AG04450 (cell line): ENCODE measurements around the gene DOC2B. TPM values are rescaled to one million over a fixed set of nuclear protein-coding genes. Genes with fewer than 3 reads are reported as not detected.

Experiments used
- CTCF ChIA-PET: fragments of 300-600, 350-600 bp; formaldehyde crosslinking; extraction: SDS; loops from one replicate; lab custom pipeline; 2022; ENCODE audit warnings: antibody characterized with exemption, inconsistent platforms; lab: Charles Lee
- POLR2A ChIA-PET: fragments of 350-600 bp; formaldehyde crosslinking; extraction: SDS; loops from one replicate; lab custom pipeline; 2021; ENCODE audit warnings: antibody characterized with exemption, inconsistent platforms; lab: Yijun Ruan, JAX
- DNase-seq: peaks from one replicate; pipeline ENCODE4 v3.0.0-alpha.2; 2011; ENCODE audit warnings: low read depth, low spot score
- H3K27ac ChIP-seq: one replicate; pipeline ENCODE4 v1.5.1; 2012; ENCODE audit warnings: low read depth, low read length, control low read depth
- H3K27me3 ChIP-seq: one replicate; pipeline ENCODE4 v1.6.0; 2012; ENCODE audit warnings: low read length; ENCODE audit not compliant: control insufficient read depth, insufficient read depth
- H3K4me3 ChIP-seq: 2 replicates; pipeline ENCODE4 v1.5.1; 2011; ENCODE audit warnings: mild to moderate bottlenecking, low read depth, low read length, control low read depth
- H3K9me3 ChIP-seq: 2 replicates; pipeline ENCODE4 v1.5.1; 2012; ENCODE audit warnings: low read length; ENCODE audit not compliant: control insufficient read depth, insufficient read depth
- CTCF ChIP-seq: IDR thresholded peaks from 2 replicates; pipeline ENCODE4 v1.5.1; 2011; ENCODE audit warnings: low read depth, low read length, control low read depth, inconsistent platforms
- polyA plus RNA-seq: library from polyadenylated mRNA; depleted of rRNA; stranded (reverse); fragments of >200 nt; gene quantifications from 2 replicates; pipeline ENCODE4 v1.2.3, GENCODE V29; 2011

Gene DOC2B
- polyA plus RNA-seq, 1 experiment: not detected

GRCh38 chr17:151886-152859 is 29.3 kb downstream of the DOC2B start:
- Histone ChIP-seq H3K27me3 (peaks cover 2% of the 10 kb centered on the region), H3K9me3 (no peaks in the 10 kb centered on the region; the same call in 1 of the 2 replicates), H3K27ac (no peak overlapping the region), H3K4me3 (no peak overlapping the region)
- CTCF ChIA-PET: no interaction called here
- no peak for DNase-seq
- no peak for TF ChIP-seq CTCF
- POLR2A ChIA-PET: no interaction called here

GRCh38 chr17:151004-151403 is 30.4 kb downstream of the DOC2B start:
- DNase-seq: no peak
- H3K27me3 ChIP-seq: no peaks in the 10 kb centered on the region
- no peak overlapping the region for H3K4me3 ChIP-seq
- no peak overlapping the region for H3K27ac ChIP-seq
- POLR2A ChIA-PET: no interaction called here
- CTCF ChIA-PET: no interaction called here
- no peaks in the 10 kb centered on the region; the same call in 1 of the 2 replicates for H3K9me3 ChIP-seq
- no peak for TF ChIP-seq CTCF

GRCh38 chr17:149897-150584 is 31.4 kb downstream of the DOC2B start:
- DNase-seq: no peak
- Histone ChIP-seq H3K27ac (no peak overlapping the region), H3K27me3 (peaks cover under 1% of the 10 kb centered on the region), H3K9me3 (no peaks in the 10 kb centered on the region; the same call in 1 of the 2 replicates), H3K4me3 (no peak overlapping the region)
- TF ChIP-seq CTCF: no peak
- ChIA-PET CTCF (no interaction called here), POLR2A (interaction anchor here (0.7 kb wide), 1 partner anchor 75 kb away, joined by 5 read pairs; no protein-coding TSS in a partner anchor)

GRCh38 chr17:149231-149630 is 32.2 kb downstream of the DOC2B start:
- no peak for DNase-seq
- Histone ChIP-seq H3K4me3 (no peak overlapping the region), H3K9me3 (no peaks in the 10 kb centered on the region; the same call in 1 of the 2 replicates), H3K27me3 (peaks cover 3% of the 10 kb centered on the region), H3K27ac (no peak overlapping the region)
- CTCF ChIA-PET: interaction anchor here (0.9 kb wide), 1 partner anchor 551 kb away, joined by 5 read pairs; no protein-coding TSS in a partner anchor
- POLR2A ChIA-PET: interaction anchor here (0.7 kb wide), 1 partner anchor 76 kb away, joined by 5 read pairs; no protein-coding TSS in a partner anchor
- no peak for TF ChIP-seq CTCF
